Activated CD4-positive, alpha-beta T cell treated with anti-CD3 and anti-CD28 coated beads, Interleukin-2, amount 50 U/mL, for 48 hours (primary cell): ENCODE measurements around the gene VTCN1.
"Not testable (repeated sequence)": the region's sequence is repeated elsewhere in the genome, so short reads cannot be mapped to it uniquely, and the experiment has no call there.

Source experiments
- DNase-seq, 2 experiments: peaks; one replicate each; pipeline ENCODE4 v3.0.0-alpha.2; 2020

VTCN1 gene

DNA sequence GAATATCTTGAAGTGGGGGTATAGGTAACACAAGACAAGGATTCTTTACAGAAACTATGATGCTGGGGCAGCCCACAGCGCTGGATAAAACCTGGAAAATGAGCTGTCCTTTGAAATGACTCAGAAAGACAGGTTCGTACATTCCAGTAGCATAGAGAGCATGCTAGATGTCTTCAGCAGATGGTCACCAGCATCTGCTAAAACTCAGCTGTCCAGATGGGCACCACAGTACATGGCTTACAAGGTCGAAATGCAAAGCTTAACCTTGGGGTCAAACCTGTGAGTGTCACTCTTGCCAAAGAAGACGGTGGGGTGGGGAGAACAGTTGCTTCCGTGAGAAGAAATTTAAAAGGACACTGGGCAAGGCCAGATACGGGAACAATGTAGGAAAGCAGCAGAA, 47.9 kb downstream of the VTCN1 start:
- no peak for DNase-seq

DNA sequence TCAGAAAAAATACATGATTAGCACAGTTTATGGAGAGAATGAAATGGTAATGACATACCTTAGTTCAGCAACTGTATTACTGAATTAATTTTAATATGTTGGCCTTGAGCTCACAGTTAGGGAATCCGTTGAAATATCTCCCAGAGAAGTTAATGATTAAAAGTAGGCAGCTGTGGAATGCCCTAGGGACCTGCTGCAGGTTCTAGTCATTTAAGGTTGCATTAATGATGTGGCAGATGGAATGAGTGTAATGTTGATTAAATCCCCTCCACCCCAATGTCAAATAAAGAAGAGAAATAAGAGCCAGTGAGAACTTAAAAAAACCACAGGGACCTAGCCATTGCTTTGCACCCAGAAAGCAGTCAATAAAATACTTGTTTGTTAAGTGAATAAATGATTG, 48.8 kb downstream of the VTCN1 start:
- no peak for DNase-seq

DNA sequence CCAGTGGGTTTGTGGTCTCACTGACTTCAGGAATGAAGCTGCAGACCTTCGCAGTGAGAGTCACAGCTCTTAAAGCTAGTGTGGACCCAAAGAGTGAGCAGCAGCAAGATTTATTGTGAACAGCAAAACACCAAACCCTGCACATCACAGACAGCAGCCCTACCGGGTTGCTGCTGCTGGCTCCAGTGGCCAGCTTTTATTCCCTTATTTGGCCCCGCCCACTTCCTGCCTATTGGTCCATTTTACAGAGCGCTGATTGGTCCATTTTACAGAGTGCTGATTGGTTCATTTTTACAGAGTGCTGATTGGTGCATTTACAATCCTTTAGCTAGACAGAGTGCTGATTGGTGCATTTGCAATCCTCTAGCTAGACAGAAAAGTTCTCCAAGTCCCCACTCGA, 59.4 kb downstream of the VTCN1 start:
- not testable (repeated sequence) for DNase-seq

DNA sequence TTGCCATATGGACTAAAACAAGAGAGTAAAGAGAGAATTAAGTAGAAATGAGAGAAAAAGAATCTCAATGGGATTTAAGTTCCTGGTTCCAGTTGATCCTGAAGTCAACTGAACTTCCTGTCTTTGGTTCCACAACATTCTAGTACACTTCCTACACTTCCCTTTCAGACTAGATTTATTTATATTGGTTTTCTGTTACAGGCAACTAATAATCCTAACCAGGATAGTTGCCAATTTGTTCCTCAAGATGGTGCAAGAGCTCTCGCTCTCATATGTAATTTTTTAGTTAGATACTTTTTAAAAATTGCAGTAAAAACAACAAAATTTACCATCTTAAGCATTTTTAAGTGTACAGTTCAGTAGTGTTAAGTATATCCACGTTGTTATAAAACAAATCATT, 60.4 kb downstream of the VTCN1 start:
- DNase-seq: no peak

DNA sequence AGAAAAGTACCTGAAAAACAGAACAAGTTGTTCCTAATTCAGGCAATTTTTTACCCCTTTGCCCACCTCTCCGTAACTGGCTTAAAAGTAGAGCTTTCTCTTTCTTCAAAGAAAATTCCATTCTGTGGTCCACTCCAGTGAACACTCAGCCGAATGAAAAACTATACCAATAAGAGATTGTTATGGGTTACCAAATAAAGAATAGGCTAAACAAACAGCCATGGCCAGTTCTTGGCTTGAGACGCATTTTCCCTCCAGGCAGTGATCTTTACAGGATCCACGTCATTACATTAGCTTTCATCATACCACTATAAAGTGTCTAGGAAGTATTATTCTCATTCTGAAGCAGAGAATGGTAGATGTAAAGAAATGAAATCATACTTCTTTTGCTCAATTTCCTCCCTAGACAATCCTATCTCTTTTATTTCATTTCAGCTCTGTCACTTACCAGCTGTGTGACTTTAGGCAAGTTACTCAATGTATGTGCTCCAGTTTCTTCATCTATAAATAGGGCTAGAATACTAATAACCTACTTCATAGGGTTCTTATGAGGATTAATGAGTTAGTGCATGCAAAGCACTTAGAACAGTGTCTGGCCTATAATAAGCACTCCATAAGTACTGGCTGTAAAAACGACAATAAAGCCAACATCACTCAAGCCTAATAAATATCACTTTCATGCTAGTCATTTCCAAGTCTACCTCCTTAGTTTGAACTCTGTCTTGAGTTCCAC, 62.7 kb downstream of the VTCN1 start:
- DNase-seq: no peak

DNA sequence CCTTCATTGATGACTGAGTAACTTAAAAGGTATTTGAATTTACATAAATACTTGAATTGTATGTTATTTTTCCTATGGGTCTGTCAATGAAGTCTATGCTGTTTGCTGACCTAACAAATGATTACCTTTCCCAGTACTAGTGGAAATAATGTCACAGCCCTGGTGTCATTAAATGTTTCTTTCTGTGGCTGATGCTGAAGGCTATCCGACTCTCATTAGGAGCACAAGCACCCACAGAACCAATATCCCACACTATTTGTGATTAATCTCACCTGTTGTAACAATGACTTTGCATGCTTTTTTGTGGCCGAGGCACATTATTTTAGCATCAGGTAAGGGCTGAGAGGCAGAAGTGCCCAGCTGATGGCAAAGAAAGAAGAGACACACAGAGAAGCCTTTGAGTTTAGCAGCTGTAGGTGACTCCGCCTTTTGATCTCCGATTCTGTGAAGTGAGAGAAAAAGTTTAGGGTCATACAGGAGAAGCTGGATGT, 63.3 kb downstream of the VTCN1 start:
- DNase-seq: no peak

DNA sequence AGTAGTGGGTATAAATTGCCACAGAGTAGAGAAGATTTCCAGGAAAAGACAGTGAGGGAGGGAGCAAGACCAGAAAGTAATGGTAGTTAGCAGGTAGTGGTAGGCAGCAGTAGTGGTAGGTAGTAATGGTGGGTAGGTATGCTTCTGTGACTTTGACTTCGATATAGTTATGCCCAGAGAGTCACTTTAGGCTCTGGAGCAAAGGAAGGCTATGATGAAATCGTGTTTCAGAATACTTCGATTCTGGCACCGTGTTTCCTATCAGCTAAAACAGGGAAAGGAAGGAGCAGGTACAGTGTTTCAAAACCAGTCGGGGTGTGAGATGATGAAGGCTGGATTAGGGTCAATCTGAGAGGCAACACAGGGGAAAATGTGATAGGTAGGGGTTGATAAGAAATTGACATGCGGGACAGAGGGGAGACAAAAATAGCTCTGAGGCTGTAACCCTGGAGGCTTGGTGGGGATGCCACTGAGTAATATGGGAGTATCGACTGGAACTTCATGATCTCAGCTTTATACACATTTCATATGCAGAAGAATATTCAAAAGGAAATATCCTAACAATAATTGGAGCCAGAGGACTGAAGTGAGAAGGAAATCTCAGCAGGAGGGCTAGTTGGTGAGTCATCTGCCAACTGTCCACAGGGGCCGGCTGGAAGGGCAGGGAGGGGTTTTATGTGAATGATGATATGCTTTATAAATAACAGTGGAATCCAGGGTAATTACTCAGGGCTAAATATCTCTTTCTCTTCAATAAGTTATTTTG, 64.0 kb downstream of the VTCN1 start:
- no peak for DNase-seq

DNA sequence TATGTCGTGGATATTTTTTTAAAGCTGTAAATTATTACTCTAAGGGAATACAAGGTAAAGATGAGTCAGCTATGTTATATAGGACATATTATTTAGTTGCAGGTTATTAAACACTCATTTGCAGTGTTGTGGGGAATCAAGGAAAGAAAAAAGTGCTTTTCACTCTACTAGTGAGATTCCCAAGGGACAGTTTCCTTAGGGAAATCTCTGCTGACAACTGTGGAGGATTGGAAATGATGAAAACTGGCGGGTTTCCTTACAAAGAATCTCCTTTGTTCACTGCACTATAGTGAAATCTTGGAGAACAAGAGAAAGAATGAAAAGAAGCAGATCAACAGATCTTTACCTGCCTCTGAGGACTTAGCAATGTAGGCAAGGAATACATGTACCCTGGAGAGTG, 64.7 kb downstream of the VTCN1 start:
- DNase-seq: no peak

DNA sequence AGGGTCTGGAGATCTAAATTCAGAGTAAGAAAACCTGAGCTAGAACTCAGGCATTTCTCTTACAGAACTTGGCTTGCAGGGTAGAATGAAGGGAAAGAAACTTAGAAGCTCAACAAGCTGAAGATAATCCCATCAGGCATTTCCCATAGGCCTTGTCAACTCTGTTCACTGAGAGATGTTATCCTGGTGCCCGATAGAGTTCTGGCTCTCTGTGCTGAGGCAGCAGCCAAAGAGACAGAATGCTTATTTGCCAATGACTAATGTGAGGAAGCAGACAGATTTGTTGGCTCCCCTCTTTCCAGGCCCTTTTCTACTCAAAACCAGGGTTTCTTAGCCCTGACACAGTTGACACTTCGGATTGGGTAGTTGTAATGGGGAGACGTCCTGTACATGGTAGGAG, 66.9 kb downstream of the VTCN1 start:
- no peak for DNase-seq

DNA sequence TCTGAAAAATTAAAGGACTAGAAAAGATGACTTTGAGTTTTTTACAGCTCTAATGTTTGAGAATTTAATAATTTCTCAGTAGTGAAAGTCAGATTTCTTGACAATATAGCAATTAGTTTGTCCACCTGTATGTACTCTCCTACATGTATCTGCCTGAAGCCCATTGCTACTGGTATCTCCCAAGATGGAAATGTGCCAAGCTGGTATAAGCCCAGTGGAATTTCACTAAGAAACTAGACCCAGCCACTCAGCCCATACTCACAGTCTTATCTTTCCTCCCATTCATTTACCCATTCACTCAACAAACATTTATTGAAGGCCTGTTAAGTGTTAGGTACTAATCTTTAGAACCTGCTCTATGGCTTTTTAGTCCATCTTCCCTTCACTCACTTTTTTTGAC, 67.6 kb downstream of the VTCN1 start:
- DNase-seq: no peak

DNA sequence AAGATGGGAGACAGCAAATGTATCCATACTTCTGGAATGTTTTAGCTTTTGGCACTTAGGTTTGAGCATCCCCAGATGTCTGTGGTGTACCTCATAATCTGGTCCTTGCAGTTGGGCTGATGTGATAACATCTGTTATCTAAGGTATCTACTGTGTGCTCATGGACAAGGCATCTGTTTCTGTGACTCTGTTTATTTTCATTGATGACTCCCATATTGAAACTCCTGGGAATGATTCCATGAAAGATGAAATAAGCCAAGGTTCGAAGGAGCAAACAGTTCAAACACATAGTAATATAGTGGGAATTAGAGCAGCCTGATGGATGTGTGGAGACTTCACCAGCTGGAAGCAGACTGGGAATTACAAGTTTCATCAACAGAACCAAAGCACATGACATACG, 68.5 kb downstream of the VTCN1 start:
- no peak for DNase-seq

DNA sequence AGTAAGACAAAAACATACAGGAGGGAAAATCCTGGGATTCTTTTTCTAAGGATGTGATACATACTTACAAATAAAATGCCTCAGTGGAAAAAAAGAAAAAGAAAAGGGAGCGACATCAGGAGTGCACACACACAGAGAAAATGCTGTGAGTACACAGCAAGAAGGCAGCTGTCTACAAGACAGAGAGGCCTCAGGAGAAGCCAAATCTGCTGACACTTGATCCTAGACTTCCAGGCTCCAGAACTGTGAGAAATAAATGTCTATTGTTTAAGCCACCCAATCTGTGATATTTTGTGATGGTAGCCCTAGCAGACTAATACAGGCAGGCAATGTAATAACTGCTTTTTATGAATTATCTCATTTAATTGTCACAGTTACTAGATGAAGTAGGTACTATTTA, 72.2 kb downstream of the VTCN1 start:
- no peak for DNase-seq

DNA sequence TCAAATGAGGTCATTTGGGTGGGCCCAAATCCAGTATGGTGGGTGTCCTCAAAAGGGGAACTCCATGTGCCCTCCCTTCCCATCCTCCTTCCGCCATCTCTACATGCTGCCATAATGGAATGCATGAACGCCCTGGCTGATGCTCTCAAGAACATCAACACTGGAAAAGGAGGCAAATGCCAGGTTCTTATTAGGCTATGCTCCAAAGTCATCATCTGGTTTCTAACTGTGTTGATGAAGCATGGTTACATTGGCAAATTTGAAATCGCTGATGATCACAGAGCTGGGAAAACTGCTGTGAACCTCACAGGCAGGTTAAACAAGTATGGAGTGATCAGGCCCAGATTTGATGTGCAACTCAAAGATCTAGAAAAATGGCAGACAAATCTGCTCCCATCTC, 72.6 kb downstream of the VTCN1 start:
- no peak for DNase-seq

DNA sequence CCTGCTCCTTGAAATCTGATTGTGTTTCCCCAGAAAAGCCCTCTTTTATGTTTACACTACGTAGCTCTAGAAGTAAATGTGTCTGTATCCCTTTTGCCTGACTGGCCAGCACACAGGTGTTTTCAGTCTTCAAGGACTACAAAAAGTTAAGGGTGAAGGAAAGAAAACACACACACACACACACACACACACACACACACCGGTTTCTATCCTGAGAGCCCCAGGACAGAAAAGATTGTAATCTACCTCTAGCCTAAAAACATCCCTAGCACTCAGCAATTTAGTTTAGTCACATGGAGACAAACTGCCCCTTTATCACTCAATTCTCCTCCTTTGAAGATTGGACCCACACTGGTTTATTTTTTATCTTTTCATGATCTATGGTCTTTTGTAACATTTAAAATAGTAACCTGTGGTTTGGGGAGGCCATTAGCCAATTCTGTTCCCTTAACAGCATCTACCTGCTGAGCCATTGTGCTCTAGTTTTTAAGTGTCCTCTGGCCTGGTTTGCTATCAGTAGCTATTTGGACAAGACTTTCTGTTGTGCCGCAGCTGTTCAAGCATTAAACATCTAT, 73.4 kb downstream of the VTCN1 start:
- no peak for DNase-seq

DNA sequence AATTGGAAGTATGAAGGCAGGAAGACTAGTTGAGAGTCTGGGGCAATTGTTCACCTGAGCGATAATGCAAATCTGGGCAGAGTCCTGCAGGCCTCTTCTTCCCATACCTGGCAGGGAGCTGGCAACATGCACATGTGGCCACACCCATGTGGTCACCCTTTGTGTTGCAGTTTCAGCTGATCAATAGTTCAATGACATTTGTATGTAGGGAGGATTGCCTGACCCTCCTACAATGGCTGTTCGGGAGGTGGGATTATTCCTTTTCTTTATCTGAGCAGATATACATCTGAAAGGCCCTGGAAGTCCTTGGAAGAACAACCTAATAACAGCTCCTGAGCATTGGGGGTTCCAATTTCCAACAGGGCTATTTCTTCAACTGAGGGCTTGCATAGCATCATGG, 74.0 kb downstream of the VTCN1 start:
- DNase-seq: no peak

DNA sequence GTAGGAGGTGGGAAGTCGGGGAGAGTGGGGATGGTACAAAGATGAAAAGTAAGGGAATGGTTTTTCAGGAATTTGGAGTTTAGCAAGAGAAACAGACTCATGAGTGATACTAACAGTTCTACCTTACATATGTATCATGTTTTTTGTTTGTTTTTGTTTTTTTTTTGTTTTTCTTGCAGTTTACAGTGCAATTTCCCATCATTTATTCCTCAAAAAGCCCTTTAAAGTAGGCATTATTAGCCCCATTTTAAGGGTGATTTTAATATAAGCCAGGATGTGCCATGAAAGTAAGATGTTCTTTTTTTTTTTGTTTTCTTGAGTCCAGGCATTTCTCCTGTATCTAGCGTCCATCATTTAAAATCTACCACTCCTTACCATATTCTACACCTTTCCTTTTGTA, 75.4 kb downstream of the VTCN1 start:
- DNase-seq: no peak

DNA sequence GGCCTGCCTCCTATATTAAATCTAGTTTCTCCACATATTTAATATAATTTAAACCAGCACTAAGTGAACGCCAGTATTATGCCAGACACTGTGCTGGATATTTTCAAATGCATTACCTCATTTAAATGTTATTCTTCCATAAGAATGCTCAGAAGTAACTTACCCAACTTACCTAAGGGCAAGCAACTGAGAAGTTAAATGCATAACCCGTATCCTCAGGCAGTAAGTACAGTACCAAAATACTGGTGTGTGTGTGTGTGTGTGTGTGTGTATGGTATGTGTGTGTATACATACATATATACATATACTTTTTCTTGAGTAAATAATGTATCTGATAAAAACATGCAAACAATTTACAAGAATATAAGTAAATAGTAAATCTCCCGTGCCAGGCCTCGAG, 80.2 kb downstream of the VTCN1 start:
- DNase-seq: no peak

DNA sequence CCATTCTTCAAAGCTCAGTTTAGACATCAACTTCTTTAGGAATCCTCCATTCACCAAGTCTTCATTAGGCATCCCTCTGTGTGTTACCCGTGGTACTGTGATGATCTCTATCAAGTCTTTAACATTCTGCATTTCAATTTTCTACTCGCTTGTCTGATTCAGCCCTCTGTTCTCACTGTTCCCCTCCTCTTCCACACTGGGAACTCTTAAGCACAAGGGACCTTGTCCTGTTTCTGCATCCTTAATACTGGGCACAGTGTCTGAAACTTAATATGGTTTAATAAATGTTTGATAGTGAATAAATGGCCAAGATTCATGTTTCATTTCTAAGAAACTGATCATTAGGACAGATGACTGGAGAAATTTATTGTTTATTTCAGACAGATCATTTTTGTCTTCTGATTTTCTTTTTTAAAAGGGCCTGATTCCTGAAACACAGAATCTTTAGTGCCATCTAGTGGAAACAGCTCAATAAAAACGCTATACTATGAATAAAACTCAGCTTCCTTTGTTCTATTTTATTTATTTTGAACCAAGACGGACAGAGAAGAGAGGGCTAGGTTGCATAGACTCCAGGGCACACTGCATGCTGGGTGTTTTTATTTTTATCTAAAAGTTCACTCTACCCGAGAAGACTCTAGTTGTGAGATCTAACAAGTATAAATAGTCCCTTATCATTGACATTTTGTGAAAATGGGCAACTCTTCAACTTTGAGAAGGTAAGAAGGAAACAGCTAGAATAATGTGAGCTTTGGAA, 82.2 kb downstream of the VTCN1 start:
- DNase-seq: no peak

DNA sequence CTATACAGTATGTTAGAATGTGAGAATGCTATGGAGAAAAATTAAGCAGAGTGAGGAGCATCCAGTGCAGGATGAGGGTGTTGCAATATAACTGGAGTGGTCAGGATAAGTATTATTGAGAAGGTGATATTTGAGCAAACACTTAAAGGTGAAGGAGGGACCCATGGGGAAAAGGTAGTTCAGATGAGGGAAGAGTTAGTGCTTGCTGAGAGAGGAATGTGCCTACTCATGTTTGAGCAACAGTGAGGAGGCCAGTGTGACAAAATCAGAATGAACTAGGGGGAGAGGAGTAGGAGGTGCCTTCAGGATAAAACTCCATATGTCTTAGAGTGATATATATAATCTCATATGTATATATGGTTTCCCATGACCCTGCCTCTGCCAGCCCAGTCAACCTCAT, 82.9 kb downstream of the VTCN1 start:
- DNase-seq: no peak

DNA sequence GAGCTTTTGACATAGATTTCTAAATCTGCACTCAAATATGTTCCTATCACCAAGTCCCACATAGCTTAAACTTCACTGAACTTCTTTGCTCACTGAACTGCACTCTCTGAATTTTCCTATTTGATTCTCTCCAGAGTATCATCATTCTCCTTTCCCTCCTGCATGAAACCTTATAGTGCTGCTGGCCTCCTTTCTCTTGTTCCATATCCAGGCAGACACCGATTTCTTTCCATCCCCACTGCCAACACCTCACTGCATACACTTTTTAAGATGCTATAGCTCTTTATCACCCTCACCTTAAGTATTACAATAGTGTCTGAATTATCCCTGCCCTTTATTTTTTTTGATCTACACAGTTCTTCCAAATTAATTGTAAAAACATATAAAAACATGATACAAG, 86.1 kb downstream of the VTCN1 start:
- DNase-seq: no peak

DNA sequence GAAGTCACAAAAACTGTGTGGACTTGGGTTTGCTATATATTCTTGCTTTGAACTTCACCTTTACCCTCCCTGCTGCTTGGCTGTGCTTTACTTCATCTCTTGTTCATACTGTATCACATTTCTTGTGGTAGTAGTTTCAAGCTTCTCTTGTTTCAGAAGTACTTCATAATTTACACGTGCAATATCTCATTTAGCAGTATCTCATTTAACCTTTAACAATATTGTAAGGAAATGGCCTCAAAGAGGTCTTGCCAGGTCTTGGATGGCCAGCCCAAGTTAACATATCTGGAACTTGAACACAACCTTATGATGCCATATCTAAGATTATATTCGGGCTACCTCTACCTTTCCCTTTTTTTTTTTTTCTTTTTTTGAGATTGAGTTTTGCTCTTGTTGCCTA, 87.5 kb downstream of the VTCN1 start:
- DNase-seq: no peak

DNA sequence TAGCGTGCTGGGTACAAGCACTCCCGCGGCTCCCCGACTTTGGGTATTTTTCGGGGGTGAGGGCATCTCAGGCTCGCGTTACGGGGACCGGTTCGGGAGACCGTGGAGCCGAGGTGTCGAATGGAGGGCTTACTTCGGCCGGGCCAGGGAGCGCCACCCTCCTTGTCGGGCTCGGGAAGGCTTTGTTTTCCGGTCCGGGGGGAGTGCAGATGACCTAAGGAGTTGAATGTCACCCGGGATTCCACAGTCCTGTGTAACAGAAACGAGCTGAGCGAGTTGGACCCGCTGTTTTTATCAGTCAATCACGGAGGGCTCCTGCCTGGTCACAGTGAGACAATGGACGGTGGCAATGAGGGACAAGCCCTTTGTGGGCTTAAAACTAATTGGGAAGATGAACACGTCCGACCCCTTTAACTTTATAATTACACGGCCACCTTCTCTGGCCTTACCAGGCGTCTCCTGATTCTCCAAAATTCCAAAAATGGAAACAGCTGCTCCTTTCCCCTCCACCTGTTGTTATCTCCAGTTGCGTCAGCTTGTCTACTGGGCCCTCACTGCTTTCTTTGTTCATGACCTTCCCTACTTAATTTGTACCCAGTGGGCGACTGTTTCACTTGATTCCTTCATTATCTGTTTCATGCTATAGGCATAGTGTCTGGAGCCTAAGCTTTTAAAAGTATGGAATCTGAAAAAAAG, 88.2 kb downstream of the VTCN1 start:
- no peak for DNase-seq
